HuH-7.5 (cell line): ENCODE measurements around the gene EREG.
"Not testable (repeated sequence)": the region's sequence is repeated elsewhere in the genome, so short reads cannot be mapped to it uniquely, and the experiment has no call there.

Experiments used
- DNase-seq: peaks from one replicate; pipeline ENCODE4 v3.0.0; 2011; ENCODE audit warnings: low spot score

Gene EREG

GRCh38 chr4:74390677-74391076 lies 25.7 kb downstream of the EREG start:
- DNase-seq = no peak

GRCh38 chr4:74391346-74391745 lies 26.4 kb downstream of the EREG start:
- DNase-seq = no peak

DNA sequence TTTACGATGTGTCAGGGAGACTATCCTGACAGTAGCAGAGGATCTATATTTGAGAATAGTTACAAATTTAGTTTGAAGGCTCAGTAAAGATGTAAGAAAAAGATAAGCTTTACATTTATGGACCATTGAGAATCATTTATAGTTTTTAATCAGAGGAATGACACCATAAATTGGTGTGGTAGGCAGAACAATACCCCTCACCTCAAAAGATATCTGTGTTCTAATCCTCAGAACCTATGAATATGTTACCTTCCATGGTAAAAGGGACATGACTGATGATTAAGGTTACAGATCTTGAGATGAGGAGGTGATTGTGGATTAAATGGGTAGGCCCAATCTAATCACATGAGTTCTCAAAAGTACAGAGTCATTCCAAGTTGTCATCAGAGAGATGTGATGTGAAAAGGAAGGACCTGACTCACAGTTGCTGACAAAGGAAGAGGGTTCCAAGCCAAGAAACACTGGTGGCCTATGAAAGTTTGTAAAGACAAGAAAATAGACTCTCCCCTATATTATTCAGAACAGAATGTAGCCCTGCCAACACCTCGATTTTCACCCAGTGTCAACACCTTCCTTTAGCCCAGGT lies 27.0 kb downstream of the EREG start:
- DNase-seq = no peak

GRCh38 chr4:74394476-74395136 lies 29.7 kb downstream of the EREG start:
- no peak for DNase-seq

DNA sequence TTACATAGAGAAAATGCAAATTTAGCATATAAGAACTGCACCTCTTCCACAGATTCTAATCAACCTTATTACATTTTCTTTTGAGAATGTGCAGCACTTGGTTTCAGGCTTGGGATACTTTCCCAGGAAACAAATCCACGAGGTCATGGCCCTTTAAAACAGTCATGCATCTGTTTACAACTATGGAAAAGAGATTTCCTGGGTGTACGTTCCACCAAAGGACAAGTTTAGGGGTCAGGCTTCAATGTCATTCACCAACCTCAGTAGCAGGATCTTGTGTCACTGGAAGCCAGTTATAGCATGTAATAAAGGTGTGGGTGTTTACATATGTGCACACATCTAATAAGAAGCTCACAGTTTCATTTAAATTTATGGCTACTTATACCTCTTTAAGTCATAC lies 30.7 kb downstream of the EREG start:
- DNase-seq = no peak

GRCh38 chr4:74397748-74398426 lies 32.9 kb downstream of the EREG start:
- no peak for DNase-seq

- DNase-seq = not testable (repeated sequence)
Measured at GRCh38 chr4:74398894-74399589, 34.1 kb downstream of the EREG start.

GRCh38 chr4:74400395-74400794 lies 35.5 kb downstream of the EREG start:
- no peak for DNase-seq

DNA sequence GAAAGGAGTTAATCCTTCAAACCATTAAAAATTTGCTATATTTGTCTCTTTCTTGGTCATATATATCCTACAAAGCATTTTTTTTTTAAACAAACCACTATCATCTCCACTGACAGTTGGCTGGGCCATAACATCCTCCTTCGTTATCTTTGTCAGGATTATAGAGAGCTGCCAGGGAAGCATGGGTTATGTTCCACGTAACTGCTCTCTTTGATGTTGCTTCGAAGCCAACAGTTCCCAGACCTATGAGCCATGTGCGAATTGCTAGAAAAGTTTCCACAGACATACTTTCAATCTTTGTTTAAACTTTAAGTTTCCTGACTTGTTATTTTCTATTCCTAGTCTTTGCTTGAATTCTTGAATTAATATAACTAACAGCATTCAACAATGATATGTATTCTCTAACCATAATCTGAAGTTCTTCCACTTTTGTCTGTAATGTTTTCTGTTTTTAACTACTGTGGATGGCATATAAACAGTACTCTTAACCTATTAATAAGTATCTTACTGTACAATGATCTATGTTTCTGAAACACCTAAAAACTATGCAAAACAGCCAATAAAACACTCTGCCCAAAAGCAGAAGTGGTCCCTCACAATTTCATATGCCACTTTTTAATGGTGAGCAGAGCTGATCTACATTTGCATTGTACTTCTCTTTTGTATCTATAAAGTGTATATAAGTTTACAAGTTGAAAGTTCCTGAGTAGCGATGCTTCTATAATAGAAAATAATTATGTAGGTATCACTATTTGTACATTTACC lies 37.9 kb downstream of the EREG start:
- no peak for DNase-seq

- DNase-seq = no peak
Measured at GRCh38 chr4:74407891-74408290, 42.9 kb downstream of the EREG start.

DNA sequence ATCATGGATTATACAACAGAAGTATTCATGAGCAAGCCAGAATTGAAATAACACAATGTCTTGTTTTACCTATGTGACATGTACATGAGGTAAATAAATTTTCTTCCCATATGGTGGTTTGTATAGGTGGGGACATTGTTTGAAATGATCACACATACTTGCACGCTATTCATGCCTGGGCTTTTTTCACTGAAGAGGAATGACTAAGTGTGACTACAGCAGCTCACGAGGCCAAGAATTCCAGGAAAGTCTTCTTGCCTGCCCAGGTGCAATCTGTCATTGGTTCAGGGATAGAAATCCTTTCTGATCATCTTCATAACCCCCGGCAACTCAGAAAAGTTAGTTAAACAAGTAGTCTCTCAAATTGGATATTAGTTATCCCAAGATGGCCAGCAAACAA lies 43.7 kb downstream of the EREG start:
- DNase-seq = no peak

- DNase-seq = no peak
Measured at GRCh38 chr4:74410272-74410671, 45.3 kb downstream of the EREG start.

GRCh38 chr4:74412225-74412624 lies 47.3 kb downstream of the EREG start:
- no peak for DNase-seq

GRCh38 chr4:74413265-74413664 lies 48.3 kb downstream of the EREG start:
- no peak for DNase-seq

DNA sequence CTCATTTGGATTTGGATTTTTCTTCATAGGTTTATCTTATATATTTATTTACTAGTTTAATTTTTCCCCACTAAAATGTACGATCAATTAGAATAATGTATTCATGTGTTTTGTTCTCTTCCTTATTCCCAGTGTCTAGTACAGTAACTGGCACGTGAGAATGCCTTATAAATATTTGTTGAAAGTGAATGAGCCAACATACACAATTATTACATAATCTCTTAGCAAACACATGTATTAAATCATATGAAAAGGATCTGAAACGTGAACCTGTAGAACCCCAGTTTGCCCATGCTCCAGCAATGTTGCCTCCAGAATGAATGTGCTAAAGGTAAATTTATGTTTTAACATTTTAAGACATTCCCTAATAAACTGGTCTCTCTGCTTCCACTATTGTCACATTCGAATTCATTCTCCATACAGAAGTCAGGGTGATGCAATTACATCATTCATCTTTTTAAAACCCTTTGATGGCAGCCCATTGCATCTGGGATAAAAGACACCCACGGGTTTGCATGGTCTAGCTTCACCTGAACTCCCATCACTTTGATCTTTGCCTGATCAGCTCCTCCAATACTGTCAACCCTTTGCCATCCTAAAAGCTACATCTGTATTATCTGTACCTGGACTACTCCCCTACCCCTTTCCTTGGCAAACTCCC lies 49.3 kb downstream of the EREG start:
- no peak for DNase-seq

- no peak for DNase-seq
Measured at GRCh38 chr4:74415602-74416300, 50.8 kb downstream of the EREG start.

GRCh38 chr4:74418063-74418670 lies 53.2 kb downstream of the EREG start:
- DNase-seq = no peak

DNA sequence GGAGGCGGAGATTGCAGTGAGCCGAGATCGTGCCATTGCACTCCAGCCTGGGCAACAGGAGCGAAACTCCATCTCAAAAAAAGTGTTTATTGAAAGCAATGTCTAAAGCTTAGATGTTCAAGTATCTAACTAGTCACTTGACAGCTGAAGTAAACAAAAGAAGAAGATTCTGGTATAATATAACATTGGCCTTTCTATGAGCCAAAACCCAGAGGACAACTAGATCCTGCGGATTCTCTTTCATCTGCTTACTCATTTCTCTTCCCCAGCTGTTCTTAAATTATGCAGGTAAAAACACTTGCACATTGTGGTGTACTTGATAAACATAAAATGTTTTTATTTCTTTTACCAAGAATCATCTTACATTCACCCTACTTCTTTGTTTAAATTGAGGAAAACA lies 55.9 kb downstream of the EREG start:
- no peak for DNase-seq

DNA sequence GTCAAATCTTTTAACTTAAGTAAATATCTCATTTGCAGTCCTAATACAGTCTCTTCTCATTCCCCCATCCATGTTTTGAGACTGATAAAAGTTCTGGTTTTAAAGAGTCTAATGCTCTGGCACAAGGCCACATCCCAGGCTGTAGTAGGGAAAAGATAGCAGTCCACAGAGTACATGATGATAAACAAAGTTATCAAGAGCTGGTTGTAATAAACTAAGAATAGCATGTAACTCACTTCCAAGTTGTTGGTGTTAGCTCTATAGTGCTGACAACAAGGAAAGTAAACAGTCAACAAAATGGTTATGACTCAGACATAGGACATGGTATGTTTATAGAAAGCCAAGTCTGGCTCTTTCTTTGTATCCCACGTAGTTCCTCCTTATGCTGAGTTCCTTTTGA lies 58.2 kb downstream of the EREG start:
- no peak for DNase-seq

DNA sequence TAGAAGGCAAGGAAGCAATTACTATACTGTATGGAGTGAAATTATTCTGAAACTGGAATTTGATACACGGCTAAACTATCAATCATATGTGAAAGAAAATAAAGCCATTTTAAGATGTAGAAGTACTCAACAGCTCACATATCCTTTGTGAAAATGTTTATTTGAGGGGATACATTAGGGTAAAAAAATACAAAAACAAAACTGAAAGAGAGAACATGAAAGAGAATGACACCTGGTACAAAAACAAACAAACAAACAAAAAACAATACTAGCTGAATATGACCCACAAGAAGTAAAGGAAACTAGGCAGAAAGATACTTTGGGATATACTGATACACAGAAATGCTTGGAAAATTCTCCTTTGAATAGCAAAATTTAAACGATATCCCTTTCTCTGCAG lies 59.2 kb downstream of the EREG start:
- DNase-seq = no peak

- no peak for DNase-seq
Measured at GRCh38 chr4:74426101-74426500, 61.2 kb downstream of the EREG start.
